Caco-2 (cell line): ENCODE data around the gene CDHR2. TPM values are rescaled to one million over a fixed set of nuclear protein-coding genes. Genes with fewer than 3 reads are reported as not detected.

Experiments
- BruUV-seq: library from RNA; stranded (reverse); fragments of 400-500 nt; replicated peaks from 2 replicates; lab custom pipeline; 2021; lab: Mats Ljungman, UMichigan
- CTCF ChIA-PET: fragments of 300-600 bp; sonication (Branson Sonifier 250); formaldehyde crosslinking; loops from one replicate; lab custom pipeline; 2022; ENCODE audit warnings: antibody characterized with exemption; lab: Charles Lee
- POLR2A ChIA-PET: fragments of 300-600 bp; sonication (Branson Sonifier 250); formaldehyde crosslinking; loops from one replicate; lab custom pipeline; 2022; ENCODE audit warnings: antibody characterized with exemption; lab: Charles Lee
- DNase-seq, 2 experiments: peaks; one replicate each; pipeline versions ENCODE4 v3.0.0 to v3.0.0-alpha.2; 2020 to 2022
- H3K27me3 ChIP-seq: replicated peaks from 2 replicates; pipeline ENCODE4 v1.6.0; 2011; ENCODE audit warnings: low read length; ENCODE audit not compliant: control insufficient read depth, insufficient read depth
- H3K36me3 ChIP-seq: 2 replicates; pipeline ENCODE4 v1.5.1; 2011; ENCODE audit warnings: low read length; ENCODE audit not compliant: control insufficient read depth, insufficient read depth
- H3K4me1 ChIP-seq: fragments of 250-450 bp; sonication (Bioruptor Pico); 2 replicates; pipeline ENCODE4 v1.5.1; 2020; ENCODE audit warnings: mild to moderate bottlenecking
- H3K4me3 ChIP-seq: 2 replicates; pipeline ENCODE4 v1.5.1; 2011; ENCODE audit warnings: low read depth, mild to moderate bottlenecking, control low read depth, low read length
- H3K9me3 ChIP-seq: fragments of 250-450 bp; sonication (Bioruptor Pico); 2 replicates; pipeline ENCODE4 v1.5.1; 2020; ENCODE audit warnings: mild to moderate bottlenecking, moderate library complexity
- H3K27ac Mint-ChIP-seq: one replicate; pipeline ENCODE4 v1.8.0; 2022; ENCODE audit warnings: mixed read lengths; ENCODE audit not compliant: unreplicated experiment
- H3K27me3 Mint-ChIP-seq: one replicate; pipeline ENCODE4 v1.8.0; 2022; ENCODE audit warnings: mixed read lengths; ENCODE audit not compliant: insufficient read depth, unreplicated experiment
- H3K36me3 Mint-ChIP-seq: one replicate; pipeline ENCODE4 v1.8.0; 2022; ENCODE audit warnings: mild to moderate bottlenecking, mixed read lengths; ENCODE audit not compliant: insufficient read depth, unreplicated experiment
- H3K4me1 Mint-ChIP-seq: one replicate; pipeline ENCODE4 v1.8.0; 2022; ENCODE audit warnings: low read depth, mixed read lengths; ENCODE audit not compliant: unreplicated experiment
- H3K4me3 Mint-ChIP-seq: one replicate; pipeline ENCODE4 v1.8.0; 2022; ENCODE audit warnings: mild to moderate bottlenecking, moderate library complexity, mixed read lengths; ENCODE audit not compliant: unreplicated experiment
- H3K9me3 Mint-ChIP-seq: one replicate; pipeline ENCODE4 v1.8.0; 2022; ENCODE audit warnings: mixed read lengths; ENCODE audit not compliant: unreplicated experiment
- intact Hi-C: fragments of 100-400 bp; cut with micrococcal nuclease; formaldehyde crosslinking; loops from one replicate; pipeline ENCODE4 v1.10.0; 2022; ENCODE audit not compliant: unreplicated experiment
- total RNA-seq: library from RNA; stranded (reverse); gene quantifications from 2 replicates; pipeline ENCODE4 v1.2.3, GENCODE V29; 2022
- TF ChIP-seq, protein P1 (sequence below), 2 experiments: fragments of 200-600 bp in 1 of 2; IDR thresholded peaks; 1 replicate in 1 of 2; 2 replicates in 1 of 2; pipeline versions ENCODE4 v1.5.1 to v1.8.0; 2011 to 2022; ENCODE audit warnings: antibody characterized with exemption in 1 of 2, control low read depth in 1 of 2, inconsistent platforms in 1 of 2, low read depth in 1 of 2, low read length in 1 of 2, mild to moderate bottlenecking in 1 of 2, moderate library complexity in 1 of 2; ENCODE audit not compliant: insufficient read depth in 1 of 2, severe bottlenecking in 1 of 2, unreplicated experiment in 1 of 2

Gene CDHR2
- total RNA-seq, 1 experiment from 2014 or later, result 0.59 TPM

DNA sequence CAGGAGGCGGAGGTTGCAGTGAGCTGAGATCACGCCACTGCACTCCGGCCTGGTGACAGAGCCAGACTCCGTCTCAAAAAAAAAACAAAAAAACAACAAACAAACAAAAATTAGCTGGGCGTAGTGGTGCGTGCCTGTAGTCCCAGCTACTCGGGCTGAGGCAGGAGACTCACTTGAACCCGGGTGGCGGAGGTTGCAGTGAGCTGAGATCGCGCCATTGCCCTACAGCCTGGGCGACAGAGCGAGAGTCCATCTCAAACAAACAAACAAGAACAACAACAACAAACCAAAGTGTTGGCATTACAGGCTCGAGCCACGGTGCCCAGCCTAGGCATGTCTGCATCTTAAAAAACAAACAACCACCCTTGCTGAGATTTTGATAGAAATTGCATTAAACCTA, 24.2 kb upstream of the CDHR2 start:
- no peak for DNase-seq
- H3K4me1 Mint-ChIP-seq, result no peaks in the 10 kb centered on the region
- CTCF ChIA-PET, result no interaction called here
- intact Hi-C loops, result no loop called here
- Histone ChIP-seq H3K36me3 (peaks cover 3% of the 10 kb centered on the region), H3K27me3 (no peaks in the 10 kb centered on the region), H3K9me3 (no peaks in the 10 kb centered on the region), H3K4me1 (no peaks in the 10 kb centered on the region), H3K4me3 (no peak overlapping the region)
- H3K4me3 Mint-ChIP-seq, result no peak overlapping the region
- TF ChIP-seq, protein P1, sequence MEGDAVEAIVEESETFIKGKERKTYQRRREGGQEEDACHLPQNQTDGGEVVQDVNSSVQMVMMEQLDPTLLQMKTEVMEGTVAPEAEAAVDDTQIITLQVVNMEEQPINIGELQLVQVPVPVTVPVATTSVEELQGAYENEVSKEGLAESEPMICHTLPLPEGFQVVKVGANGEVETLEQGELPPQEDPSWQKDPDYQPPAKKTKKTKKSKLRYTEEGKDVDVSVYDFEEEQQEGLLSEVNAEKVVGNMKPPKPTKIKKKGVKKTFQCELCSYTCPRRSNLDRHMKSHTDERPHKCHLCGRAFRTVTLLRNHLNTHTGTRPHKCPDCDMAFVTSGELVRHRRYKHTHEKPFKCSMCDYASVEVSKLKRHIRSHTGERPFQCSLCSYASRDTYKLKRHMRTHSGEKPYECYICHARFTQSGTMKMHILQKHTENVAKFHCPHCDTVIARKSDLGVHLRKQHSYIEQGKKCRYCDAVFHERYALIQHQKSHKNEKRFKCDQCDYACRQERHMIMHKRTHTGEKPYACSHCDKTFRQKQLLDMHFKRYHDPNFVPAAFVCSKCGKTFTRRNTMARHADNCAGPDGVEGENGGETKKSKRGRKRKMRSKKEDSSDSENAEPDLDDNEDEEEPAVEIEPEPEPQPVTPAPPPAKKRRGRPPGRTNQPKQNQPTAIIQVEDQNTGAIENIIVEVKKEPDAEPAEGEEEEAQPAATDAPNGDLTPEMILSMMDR (IDR thresholded peaks at IDR 0.05; ENCODE audit: insufficient read depth in 1 of 2, low read depth in 1 of 2, low read length in 1 of 2, severe bottlenecking in 1 of 2, unreplicated experiment in 1 of 2), result no peak
- POLR2A ChIA-PET, result no interaction called here
- H3K36me3 Mint-ChIP-seq, result peaks cover 18% of the 10 kb centered on the region
- no peak overlapping the region for H3K27ac Mint-ChIP-seq
- no TSS peak for BruUV-seq
- H3K9me3 Mint-ChIP-seq, result no peaks in the 10 kb centered on the region
- H3K27me3 Mint-ChIP-seq, result no peaks in the 10 kb centered on the region

DNA sequence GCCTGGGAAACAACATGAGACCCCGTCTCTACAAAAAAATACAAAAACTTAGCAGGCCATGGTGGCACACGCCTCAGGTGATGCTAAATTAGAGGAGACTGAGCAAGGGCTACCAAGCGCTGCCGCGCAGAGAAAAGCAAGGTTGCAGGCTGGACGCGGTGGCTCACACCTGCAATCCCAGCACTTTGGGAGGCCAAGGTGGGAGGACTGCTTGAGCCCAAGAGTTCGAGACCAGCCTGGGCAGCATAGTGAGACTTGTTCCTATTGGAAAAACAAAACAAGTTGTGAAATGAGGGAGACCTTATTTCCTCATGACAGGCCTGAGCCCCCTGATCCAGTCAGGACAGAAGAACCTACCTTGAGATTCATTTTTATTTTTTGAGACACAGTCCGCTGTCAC, 23.5 kb upstream of the CDHR2 start:
- no peak for DNase-seq
- POLR2A ChIA-PET, result interaction anchor here (0.6 kb wide), 1 partner anchor 18 kb away, joined by 5 read pairs; no protein-coding TSS in a partner anchor
- Mint-ChIP-seq H3K9me3 (no peaks in the 10 kb centered on the region), H3K4me3 (no peak overlapping the region), H3K27me3 (no peaks in the 10 kb centered on the region), H3K36me3 (peaks cover 18% of the 10 kb centered on the region), H3K4me1 (no peaks in the 10 kb centered on the region), H3K27ac (no peak overlapping the region)
- H3K4me3 ChIP-seq, result no peak overlapping the region
- TF ChIP-seq, protein P1 (IDR thresholded peaks at IDR 0.05; ENCODE audit: insufficient read depth in 1 of 2, low read depth in 1 of 2, low read length in 1 of 2, severe bottlenecking in 1 of 2, unreplicated experiment in 1 of 2), result no peak
- H3K27me3 ChIP-seq, result no peaks in the 10 kb centered on the region
- H3K4me1 ChIP-seq, result no peaks in the 10 kb centered on the region
- peaks cover 3% of the 10 kb centered on the region for H3K36me3 ChIP-seq
- CTCF ChIA-PET, result no interaction called here
- no TSS peak for BruUV-seq
- intact Hi-C loops, result no loop called here
- H3K9me3 ChIP-seq, result no peaks in the 10 kb centered on the region

DNA sequence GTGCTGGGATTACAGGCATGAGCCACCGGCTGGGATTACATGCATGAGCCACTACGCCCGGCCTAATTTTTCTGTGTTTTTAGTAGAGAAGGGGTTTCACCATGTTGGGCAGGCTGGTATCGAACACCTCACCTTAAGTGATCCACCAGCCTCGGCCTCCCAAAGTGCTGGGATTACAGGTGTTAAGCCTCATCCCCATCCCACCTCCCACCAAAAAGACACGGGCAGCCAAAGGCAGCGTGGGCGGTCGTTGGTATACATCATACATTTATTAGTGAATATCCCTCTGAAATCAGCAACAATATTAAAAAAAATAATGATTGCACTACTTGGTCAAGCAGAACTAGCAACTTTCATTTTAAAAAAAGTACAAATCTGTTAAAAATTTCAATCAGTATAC, 22.7 kb upstream of the CDHR2 start:
- no peaks in the 10 kb centered on the region for H3K9me3 ChIP-seq
- ChIA-PET POLR2A (no interaction called here), CTCF (no interaction called here)
- intact Hi-C loops, result no loop called here
- Mint-ChIP-seq H3K27me3 (no peaks in the 10 kb centered on the region), H3K36me3 (peaks cover 24% of the 10 kb centered on the region), H3K4me1 (no peaks in the 10 kb centered on the region), H3K4me3 (no peak overlapping the region), H3K9me3 (no peaks in the 10 kb centered on the region), H3K27ac (no peak overlapping the region)
- H3K4me1 ChIP-seq, result no peaks in the 10 kb centered on the region
- no TSS peak for BruUV-seq
- TF ChIP-seq, protein P1 (IDR thresholded peaks at IDR 0.05; ENCODE audit: insufficient read depth in 1 of 2, low read depth in 1 of 2, low read length in 1 of 2, severe bottlenecking in 1 of 2, unreplicated experiment in 1 of 2), result no peak
- no peaks in the 10 kb centered on the region for H3K27me3 ChIP-seq
- DNase-seq, result no peak
- no peak overlapping the region for H3K4me3 ChIP-seq
- H3K36me3 ChIP-seq, result peaks cover 3% of the 10 kb centered on the region
